PC-3 (cell line): ENCODE data around the gene SAA1.
"Not testable (repeated sequence)": the region's sequence is repeated elsewhere in the genome, so short reads cannot be mapped to it uniquely, and the experiment has no call there.

ENCODE experiments used
- EZH2 ChIP-seq: fragments of 300-600 bp; sonication (generic); IDR thresholded peaks from one replicate; pipeline ENCODE4 v1.6.1; 2017; ENCODE audit warnings: antibody characterized with exemption, mild to moderate bottlenecking, low read length; ENCODE audit not compliant: unreplicated experiment
- EZH2phosphoT487 ChIP-seq: fragments of 300-600 bp; sonication (generic); IDR thresholded peaks from 2 replicates; pipeline ENCODE4 v1.6.1; 2018; ENCODE audit warnings: mild to moderate bottlenecking, antibody characterized with exemption, low read length, borderline replicate concordance
- TF ChIP-seq, protein P1 (sequence below): fragments of 300-600 bp; sonication (generic); conservative IDR thresholded peaks from 2 replicates; pipeline ENCODE4 v1.5.1; 2017; ENCODE audit warnings: antibody characterized with exemption, low read depth, mild to moderate bottlenecking, low read length

DNA sequence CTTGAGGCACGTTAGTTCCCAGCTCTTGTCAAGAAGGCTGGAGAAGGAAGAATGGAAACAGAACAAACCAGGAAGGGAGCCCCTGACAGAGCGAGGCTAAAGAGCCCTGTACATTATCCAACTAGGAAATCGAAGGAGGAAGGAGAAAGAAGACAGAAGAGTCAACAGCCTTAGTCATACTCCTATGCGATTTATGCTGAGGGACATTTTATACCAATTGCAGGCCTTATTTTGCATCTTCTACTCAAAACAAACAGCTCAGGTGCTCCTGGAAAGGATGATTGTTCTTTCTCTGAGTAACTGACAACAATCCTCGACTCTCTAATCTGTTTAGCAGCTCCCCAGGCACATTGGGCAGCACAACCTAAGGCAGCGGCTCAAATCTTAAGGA lies 18.9 kb upstream of the SAA1 start:
- TF ChIP-seq, protein P1, sequence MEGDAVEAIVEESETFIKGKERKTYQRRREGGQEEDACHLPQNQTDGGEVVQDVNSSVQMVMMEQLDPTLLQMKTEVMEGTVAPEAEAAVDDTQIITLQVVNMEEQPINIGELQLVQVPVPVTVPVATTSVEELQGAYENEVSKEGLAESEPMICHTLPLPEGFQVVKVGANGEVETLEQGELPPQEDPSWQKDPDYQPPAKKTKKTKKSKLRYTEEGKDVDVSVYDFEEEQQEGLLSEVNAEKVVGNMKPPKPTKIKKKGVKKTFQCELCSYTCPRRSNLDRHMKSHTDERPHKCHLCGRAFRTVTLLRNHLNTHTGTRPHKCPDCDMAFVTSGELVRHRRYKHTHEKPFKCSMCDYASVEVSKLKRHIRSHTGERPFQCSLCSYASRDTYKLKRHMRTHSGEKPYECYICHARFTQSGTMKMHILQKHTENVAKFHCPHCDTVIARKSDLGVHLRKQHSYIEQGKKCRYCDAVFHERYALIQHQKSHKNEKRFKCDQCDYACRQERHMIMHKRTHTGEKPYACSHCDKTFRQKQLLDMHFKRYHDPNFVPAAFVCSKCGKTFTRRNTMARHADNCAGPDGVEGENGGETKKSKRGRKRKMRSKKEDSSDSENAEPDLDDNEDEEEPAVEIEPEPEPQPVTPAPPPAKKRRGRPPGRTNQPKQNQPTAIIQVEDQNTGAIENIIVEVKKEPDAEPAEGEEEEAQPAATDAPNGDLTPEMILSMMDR: not testable (repeated sequence)
- not testable (repeated sequence) for TF ChIP-seq EZH2phosphoT487, EZH2
